ENCODE measurements around the gene TBX20.

DNA sequence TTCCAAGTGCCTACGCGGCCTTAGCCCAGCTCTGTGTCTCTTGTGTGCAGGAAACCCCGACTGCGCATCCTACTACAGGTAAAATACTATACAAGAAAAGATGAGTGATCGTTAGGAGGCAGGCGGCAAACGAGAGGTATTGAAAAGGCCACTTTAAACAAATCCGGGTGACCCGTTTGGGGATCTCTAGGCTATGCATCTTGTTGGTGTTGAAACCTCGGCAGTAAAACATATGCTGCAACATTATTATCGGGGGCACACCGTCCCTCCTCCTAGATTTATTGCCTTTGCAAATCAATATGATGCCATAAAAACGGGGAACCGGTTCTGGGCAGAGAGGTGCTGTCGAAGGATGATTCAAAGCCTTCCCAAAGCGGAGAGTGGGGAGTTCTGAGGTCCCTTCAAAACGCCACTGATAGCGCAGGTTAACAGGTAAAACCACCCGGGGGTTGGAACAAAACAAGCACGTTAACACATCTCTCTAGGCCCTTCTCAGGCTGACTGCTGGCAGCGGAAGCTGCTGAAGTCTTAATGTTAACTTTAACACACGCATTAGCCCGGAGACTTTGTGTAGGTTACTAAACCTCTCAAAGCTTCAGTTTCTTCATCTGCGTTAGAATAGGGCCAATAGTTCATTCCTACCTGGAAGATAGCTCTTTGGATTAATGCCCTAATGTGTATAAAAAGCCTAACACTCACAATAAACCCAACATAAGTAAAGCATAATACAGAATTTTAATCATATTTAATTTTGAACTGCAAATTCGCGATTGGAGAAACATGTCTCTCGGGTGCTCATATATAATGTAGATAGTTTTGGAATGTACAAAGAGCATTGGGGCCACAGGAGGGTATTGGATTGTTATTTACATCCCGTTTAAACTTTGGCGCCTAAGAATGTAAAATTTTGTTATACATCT is 2.6 kb upstream of the TBX20 start:
- TF ChIP-seq, protein P1, sequence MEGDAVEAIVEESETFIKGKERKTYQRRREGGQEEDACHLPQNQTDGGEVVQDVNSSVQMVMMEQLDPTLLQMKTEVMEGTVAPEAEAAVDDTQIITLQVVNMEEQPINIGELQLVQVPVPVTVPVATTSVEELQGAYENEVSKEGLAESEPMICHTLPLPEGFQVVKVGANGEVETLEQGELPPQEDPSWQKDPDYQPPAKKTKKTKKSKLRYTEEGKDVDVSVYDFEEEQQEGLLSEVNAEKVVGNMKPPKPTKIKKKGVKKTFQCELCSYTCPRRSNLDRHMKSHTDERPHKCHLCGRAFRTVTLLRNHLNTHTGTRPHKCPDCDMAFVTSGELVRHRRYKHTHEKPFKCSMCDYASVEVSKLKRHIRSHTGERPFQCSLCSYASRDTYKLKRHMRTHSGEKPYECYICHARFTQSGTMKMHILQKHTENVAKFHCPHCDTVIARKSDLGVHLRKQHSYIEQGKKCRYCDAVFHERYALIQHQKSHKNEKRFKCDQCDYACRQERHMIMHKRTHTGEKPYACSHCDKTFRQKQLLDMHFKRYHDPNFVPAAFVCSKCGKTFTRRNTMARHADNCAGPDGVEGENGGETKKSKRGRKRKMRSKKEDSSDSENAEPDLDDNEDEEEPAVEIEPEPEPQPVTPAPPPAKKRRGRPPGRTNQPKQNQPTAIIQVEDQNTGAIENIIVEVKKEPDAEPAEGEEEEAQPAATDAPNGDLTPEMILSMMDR (IDR thresholded peaks at IDR 0.05): no peak
- TF ChIP-seq POLR2A (IDR thresholded peaks at IDR 0.05): no peak
